ENCODE data around the gene BSDC1.
A peak's percentile ranks its signal among the peaks of the same experiment; 100 is the strongest.
"Not testable (repeated sequence)": the region's sequence is repeated elsewhere in the genome, so short reads cannot be mapped to it uniquely, and the experiment has no call there.

The BSDC1 gene, protein sequence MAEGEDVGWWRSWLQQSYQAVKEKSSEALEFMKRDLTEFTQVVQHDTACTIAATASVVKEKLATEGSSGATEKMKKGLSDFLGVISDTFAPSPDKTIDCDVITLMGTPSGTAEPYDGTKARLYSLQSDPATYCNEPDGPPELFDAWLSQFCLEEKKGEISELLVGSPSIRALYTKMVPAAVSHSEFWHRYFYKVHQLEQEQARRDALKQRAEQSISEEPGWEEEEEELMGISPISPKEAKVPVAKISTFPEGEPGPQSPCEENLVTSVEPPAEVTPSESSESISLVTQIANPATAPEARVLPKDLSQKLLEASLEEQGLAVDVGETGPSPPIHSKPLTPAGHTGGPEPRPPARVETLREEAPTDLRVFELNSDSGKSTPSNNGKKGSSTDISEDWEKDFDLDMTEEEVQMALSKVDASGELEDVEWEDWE

DNA sequence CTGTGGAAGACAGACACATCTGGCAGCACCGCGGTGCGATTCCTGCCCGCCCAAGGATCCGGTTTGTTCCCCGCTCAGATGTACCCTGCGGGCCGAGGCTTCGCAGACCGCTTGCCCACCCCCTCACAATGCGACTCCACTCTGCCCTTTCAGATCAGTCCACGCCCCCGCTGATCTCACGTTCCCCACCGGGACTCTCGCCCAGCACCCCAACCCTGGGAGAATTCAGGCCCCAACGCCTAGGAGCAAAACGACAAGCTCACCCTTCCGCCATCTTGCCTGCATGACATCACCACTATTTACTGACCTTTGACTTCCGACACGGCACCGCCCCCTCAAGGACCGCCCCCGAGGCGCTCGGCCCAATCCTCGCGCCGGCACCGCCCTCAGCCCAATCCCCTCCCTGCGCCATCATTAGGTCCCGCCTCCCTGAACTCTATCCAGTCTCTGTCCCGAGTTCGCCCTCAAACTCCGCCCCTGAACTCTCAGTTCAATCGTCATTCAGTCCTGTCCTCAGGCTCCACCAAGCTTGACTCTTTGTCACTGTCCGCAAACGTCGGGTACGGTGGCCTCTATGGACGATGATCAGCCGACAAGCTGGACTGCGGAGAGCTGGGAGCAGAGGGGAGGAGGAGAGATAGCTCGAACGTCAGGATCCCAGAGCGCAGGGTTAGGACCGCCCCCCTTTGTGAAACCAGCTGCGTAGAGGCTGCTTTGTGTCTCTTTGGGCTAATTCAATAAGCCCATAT is at the start of gene BSDC1:
Gene BSDC1 (minus strand): TSS at position 301 of the 749 bp plus-strand sequence. CDS start 27 bp downstream, at position 274.
- peak; percentile 90 to 95 for DNase-seq (ENCODE audit: low read depth in 2 of 2, low spot score in 1 of 2)

DNA sequence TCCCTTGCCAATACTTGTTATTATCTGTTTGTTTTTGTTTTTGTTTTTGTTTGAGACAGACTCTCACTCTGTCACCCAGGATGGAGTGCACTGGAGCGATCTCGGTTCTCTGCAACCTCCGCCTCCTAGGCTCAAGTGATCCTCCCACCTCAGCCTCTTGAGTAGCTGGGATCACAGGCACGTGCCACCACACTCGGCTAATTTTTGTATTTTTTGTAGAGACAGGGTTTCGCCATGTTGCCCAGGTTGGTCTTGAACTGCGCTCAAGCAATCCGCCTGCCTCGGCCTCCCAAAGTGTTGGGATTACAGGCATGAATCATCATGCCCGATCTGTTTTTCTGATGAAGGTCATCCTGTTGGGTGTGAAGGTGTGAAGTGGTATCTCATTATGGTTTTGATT is 47.2 kb upstream of the BSDC1 start:
- not testable (repeated sequence) for DNase-seq (ENCODE audit: low read depth in 2 of 2, low spot score in 1 of 2)

DNA sequence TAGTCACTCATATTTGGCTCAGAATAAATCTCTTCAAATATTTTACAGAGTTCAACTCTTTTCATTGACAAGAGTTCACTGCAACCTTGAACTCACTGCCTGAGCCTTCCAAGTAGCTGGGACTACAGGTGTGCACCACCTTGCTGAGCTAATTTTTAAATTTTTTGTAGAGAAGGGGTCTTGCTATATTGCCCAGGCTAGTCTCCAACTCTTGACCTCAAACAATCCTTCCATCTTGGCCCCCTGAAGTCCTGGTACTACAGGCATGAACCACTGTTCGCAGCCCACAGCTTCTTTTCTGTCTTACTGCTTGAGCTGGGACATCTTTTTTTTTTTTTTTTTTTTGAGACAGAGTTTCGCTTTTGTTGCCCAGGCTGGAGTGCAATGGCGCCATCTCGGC is 44.5 kb upstream of the BSDC1 start:
- DNase-seq (ENCODE audit: low read depth in 2 of 2, low spot score in 1 of 2), result not testable (repeated sequence)

DNA sequence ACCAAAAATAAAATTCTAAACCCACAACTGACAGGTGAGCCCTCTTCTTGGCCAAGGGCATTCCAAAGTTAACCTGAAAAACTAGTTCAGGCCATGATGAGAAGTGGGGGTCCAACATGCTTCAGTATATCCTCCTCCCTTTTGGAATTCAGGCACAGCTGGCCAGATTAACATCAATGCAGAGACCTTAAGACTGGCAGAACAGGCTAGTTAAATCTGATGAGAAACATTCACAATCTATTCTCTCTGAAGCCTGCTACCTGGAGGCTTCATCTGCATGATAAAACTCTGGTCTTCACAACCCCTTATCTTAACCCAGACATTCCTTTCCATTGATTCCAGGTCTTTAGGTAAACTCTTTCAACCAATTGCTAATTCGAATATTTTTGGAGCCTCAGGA is 43.9 kb upstream of the BSDC1 start:
- no peak for DNase-seq (ENCODE audit: low read depth in 2 of 2, low spot score in 1 of 2)

DNA sequence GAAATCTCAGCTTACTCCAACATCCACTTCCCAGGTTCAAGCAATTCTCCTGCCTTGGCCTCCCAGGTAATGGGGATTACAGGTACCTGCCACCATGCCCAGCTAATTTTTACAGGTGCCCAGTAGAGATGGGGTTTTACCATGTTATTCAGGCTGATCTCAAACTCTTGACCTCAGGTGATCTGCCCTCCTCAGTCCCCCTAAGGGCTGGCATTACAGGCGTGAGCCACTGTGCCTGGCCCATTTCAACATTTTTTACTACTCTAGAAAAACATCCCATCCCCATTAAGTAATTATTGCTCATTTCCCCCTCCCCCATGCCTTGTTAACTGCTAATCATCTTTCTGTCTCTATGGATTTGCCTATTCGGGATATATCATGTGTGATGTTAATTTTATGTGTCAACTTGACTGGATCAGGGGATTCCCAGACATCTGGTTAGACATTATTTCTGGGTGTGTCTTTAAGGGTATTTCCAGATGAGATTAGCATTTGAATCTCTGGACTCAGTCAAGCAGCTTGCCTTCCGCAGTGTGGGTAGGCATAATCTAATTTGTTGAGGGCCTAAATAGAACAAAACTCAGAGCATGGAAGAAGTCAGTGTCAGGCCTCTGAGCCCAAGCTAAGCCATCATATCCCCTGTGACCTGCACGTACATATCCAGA is 37.6 kb upstream of the BSDC1 start:
- DNase-seq (ENCODE audit: low read depth in 2 of 2, low spot score in 1 of 2), result no peak

DNA sequence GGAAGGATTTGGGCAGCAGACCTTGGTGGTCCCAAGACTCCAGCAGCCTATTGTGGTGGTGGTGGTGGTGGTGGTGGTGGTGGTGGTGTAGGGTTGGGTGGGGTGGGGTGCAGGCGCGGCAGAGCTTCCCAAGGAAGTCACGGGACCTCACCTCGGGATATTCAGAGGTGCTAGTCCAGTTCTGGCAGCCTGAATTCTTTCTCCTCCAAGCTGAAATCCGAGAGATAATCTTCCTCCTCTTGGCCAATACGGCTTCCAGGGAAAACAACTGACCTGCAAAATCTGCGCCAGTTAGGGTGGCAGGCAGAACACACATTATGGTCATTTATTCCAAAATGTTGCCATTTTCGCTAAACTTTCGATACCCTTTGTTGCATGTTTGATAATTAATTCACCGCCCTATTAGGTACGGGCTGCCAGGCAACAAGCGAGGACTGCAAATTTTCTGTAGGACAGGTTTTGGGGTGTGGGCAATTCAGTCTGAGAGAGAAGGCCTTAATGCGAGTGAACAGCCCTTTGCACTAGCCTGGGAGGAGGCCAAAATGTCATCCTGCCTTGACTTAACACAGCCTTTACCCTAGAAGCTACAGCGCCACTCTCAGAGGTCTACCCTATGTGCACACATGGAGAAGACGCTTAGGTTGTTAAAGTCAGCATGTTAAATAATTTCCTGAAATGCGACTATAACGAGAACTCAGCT is 33.2 kb upstream of the BSDC1 start:
- DNase-seq (ENCODE audit: low read depth in 2 of 2, low spot score in 1 of 2), result no peak

DNA sequence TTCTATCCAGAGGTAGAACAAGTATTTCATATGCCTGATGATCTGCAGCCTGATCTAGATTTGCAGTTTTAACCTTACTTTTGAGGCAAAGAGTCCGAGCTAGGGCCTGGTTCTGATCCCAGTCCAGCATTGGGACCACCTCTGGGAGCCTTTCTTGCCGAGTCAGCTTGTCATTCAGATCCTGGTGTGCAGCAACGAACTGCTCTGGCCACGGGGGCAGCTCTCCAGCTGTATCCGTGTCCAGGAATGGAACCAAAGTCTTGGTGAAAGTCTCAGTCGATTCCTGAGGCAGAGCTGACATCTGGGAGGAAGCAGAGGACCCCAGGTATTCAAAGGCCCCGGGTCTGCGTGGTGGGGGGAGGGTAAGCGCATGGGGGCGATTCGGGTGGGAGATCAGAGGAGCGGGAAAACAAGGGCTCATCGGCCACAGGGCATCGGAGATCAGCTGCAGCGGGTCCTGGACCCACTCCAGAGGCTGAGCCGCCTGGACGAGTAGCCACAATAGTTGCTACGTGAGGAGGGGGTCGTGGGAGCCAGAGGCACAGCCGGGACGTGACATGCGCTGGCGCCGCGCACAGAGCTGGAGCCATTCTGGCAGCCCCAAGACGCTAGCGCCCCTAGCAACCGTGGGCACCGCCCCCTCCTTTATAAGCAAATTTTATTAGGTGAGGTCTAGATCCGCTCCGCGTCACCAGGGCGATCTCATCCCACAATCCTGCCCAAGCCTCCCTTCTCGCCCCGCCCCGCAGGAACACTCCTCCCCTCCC is 32.4 kb upstream of the BSDC1 start:
- DNase-seq (ENCODE audit: low read depth in 2 of 2, low spot score in 1 of 2), result no peak

DNA sequence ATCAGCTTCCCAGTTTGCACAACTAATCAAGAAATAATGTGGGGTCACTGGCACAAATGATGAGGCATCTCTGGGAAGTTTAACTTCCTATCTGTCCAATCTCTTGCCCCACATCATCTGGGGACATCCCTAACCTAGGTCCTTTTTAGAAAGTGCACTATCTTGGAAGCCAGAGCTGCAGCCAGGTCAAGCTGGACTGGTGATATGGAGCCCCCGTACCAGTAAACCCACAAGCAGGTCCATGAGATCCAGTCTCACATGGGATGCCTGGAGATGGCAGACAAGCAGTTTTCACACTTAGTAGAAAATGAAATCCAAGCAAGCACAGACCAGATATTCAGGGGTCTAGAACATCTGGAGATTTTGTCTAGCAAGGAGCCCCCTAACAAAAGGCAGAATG is 27.5 kb upstream of the BSDC1 start:
- DNase-seq (ENCODE audit: low read depth in 2 of 2, low spot score in 1 of 2), result no peak

DNA sequence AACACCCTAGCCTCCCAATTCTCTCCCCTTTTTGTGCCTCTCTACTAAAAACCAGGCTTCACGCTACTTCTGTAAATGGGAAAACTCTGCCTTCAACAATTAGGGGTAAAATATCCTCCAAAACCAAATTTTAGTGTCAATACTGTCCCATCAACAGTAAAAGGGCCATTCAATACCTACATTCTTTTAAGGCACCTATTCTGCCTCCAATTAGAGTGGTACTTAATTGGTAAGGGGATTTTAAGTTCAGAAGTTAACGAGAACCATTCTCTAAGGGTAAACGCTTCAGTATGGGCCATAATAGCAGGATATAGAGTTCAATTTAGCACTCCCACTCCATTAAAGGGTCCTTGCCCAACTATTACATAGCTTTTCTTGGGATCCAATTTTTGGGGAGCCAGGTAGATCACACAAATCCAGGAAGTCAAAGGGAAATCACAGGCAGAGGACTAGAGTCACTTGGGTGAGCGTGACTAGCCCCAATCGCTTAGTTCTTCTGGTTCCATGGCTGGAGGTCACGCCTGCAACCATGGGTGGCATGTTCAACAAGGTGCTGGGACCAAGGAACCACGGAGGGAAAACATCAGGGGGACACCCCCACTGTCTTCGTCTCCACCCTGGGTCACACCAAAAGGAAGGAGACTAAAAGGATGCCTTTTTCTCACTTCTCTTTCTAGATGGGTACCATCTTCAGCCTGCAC is 20.1 kb upstream of the BSDC1 start:
- DNase-seq (ENCODE audit: low read depth in 2 of 2, low spot score in 1 of 2), result no peak

DNA sequence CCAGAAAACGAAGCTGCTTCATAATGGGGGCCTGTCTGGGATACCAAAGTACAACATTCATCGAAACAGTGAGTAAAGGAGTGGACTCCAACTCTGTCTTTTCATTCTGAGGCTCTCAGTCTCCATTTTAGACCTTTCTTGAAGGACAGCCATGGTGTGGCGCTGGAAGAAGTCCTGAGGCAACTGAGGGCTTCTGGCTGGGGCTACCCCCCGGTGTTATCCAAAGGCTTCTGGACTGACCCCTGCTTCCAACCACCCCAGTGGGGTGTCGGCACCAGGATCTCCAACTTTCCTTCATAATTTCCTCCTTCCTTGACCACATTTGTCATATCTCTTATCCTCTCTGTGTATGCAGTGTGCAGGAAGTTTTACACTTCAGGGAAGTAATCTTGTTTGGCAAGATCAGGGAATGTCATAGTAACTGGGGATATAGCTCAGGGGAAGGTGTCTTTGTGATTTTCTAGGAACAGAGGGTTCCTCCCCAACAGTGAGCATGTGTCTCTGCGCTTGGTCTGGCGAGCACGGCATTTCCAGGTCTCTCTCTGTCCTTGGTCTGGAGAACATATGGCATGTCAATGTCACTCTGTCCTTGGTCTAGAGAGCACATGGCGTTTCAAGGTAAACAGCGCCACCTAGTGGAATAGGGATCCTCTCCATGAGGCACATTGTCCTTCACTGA is 19.4 kb upstream of the BSDC1 start:
- DNase-seq (ENCODE audit: low read depth in 2 of 2, low spot score in 1 of 2), result peak; percentile 39 to 49

DNA sequence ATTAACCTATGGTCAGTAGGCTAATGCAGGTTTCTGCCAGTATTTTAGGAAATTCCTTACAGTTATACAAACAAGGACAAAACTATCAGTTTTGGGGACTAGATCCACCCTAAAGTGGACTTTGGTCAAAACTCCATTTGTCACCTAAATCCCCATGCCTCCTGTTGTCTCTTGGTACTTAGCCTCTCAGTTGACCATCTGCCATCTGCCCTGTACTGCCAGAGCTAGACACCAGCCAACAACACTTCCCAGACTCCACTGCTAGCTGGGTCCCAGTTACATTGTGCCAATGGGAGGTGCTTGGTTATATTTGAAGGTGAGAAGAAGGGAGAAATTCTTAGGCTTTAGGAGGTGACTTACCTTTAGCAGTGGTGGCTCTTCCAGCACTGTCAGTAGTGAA is 17.0 kb upstream of the BSDC1 start:
- no peak for DNase-seq (ENCODE audit: low read depth in 2 of 2, low spot score in 1 of 2)

DNA sequence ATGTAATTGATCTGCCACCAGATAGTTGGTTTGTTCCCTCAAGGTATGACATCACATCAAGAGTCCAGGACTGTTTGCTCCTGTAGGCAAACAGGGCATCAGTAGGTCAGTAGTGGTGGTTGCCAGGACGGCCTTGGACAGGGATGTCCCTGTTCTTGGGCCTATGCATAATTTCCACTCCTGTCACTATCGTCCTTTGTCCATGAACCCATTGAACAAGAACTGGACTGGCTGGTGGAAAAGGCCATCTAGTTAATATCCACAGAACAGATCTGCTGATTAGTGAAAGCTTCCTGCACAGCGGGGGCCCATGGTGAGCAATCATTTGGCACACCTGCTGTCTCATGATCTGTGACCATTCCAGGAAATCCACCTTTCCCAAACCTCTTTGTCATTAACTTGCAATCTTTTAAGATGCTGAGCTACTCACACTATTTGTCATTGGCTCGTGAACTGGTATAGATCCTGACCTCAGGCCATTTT is 12.4 kb upstream of the BSDC1 start:
- DNase-seq (ENCODE audit: low read depth in 2 of 2, low spot score in 1 of 2), result no peak

DNA sequence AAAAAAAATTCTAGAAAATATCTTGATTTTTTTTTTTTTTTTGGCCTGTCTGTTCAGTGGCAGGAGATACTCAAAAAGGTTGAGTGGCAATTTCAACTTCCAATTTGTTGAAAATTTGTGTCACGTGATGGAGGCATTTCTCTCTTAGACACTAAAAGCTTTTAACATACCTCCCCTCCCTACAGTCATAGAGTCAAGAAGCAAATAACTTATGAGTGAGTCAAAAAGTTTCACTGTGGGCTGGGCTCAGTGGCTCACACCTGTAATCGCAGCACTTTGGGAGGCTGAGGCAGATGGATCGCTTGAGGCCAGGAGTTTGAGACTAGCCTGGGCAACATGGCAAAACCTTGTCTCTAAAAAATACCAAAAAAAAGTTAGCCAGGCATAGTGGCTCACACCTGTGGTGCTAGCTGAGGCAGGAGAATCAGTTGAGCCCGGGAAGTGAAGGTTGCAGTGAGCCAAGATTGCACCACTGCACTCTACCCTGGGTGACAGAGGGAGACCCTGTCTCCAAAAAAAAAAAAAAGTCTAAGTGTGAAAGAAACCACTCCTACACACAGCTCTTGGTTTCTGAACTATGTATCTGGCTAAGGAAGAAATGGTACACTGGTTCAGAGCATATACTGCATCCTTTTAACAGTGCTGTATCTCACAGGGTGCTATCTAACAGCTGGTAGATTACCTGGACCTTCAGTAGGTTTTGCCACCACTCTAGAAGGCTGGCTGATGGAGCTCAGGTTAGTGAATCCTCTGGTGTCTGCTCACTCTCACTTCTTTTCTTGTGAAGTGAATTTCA is 11.6 kb upstream of the BSDC1 start:
- no peak for DNase-seq (ENCODE audit: low read depth in 2 of 2, low spot score in 1 of 2)

DNA sequence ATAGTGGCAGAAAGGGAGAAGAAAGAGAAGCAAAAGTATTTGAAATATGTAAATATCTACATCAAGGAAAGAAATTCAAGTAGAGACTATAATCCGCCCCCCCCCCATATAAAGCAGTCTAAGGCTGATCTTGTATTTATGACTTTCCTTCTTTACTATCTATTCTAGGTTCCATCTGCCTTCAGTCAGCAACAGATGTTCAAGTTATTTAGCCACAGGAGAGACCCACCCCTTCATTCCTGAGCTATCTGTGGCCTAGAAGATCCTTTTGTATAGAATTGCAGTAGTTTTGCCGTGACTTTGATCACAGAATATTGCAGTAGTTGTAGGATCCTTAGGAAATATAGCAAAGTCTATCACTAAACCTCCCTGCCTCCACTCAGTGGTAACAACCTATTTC is 10.7 kb upstream of the BSDC1 start:
- DNase-seq (ENCODE audit: low read depth in 2 of 2, low spot score in 1 of 2), result no peak

DNA sequence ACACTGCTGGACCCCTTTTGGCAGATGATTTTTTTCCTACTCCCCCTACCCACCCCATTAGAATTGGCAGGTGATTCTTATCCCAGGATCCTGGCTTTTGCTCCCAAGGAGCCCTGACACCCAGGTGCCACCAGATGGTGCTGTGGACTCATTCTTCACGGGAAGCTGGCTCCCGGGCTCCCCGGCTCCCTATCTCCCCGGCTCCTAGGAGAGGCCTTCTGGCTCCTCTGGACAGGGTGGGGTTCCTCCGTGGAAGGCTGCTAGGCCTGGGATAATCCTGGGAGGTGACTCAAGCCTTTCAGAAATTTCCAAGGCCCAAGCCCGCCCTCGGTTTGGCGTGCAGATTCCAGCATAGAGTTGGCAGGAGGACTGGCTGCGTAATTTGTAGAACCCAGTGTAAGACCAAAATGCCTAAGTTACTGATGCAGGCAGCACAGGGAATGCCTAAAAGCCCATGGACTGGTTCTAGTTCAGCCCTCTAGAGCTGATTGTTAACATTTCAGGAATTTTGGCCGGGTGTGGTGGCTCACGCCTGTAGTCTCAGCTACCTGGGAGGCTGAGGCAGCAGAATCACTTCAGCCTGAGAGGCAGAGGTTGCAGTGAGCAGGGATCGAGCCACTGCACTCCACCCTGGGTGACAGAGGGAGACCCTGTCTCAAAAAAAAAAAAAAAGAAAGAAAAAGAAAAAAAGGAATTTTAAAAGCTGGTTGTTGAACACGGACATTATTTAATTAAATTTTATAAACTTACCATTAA is 6.8 kb upstream of the BSDC1 start:
- DNase-seq (ENCODE audit: low read depth in 2 of 2, low spot score in 1 of 2), result peak; percentile 2 to 14

DNA sequence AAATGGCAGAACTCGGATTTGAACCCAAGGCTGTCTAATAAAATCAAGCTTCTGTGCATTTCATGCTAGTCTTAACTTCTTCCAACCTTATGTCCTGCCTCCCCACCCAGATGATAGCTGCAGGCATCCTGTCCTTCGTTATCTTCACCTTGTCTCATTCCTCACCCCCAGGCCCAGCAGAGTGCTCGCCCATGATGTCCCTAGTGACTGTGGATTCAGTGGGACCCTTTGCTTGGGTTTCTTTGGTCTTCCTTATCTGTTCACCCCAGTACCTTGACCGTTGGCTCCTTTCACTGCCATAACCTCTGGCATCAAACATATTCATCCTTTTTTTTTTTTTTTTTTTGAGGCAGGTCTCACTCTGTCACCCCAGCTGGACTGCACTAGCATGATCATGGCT is 5.6 kb upstream of the BSDC1 start:
- no peak for DNase-seq (ENCODE audit: low read depth in 2 of 2, low spot score in 1 of 2)

DNA sequence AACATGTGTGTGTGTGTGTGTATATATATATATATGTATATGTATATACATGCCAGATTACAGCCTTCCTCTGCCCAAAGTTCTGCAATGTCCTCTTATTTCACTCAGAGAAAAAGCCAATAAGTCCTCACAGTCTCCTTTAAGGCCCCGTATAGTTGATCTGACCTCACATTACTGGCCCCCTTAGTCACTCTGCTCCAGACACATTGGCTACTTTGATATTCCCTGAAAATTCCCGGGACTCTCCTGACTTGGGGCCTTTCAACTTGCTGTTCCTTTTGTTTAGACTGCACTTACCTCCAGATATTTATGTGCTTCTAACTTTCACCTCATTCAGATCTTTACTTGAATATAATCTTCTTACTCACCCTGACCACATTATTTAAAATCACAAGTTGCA is 4.2 kb upstream of the BSDC1 start:
- no peak for DNase-seq (ENCODE audit: low read depth in 2 of 2, low spot score in 1 of 2)

DNA sequence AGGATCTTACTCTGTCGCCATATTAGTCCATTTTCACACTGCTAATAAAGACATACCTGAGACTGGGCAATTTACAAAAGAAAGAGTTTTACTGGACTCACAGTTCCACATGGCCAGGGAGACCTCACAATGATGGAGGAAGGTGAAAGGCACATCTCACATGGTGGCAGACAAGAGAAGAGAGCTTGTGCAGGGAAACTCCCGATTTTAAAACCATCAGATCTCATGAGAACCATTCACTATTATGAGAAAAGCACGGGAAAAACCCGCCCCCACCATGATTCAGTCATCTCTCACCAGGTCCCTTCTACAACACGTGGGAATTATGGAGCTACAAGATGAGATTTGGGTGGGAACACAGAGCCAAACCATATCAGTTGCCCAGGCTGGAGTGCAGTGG is 2.3 kb upstream of the BSDC1 start:
- not testable (repeated sequence) for DNase-seq (ENCODE audit: low read depth in 2 of 2, low spot score in 1 of 2)

Data from stimulated activated CD8-positive, alpha-beta memory T cell treated with anti-CD3 and anti-CD28 coated beads, Interleukin-4, amount 100 ng/mL, for 4 hours (primary cell).